Glutamatergic neuron (in vitro differentiated cells): ENCODE data around the gene RASIP1. TPM values are rescaled to one million over a fixed set of nuclear protein-coding genes. Genes with fewer than 3 reads are reported as not detected.

Experiments used
- DNase-seq: peaks from one replicate; pipeline ENCODE4 v3.0.0; 2022
- H3K27ac Mint-ChIP-seq: one replicate; pipeline ENCODE4 v1.8.0; 2020; ENCODE audit warnings: mild to moderate bottlenecking, mixed read lengths, inconsistent platforms; ENCODE audit not compliant: unreplicated experiment
- H3K27me3 Mint-ChIP-seq: one replicate; pipeline ENCODE4 v1.8.0; 2020; ENCODE audit warnings: mild to moderate bottlenecking, moderate library complexity, mixed read lengths, inconsistent platforms; ENCODE audit not compliant: unreplicated experiment
- H3K36me3 Mint-ChIP-seq: one replicate; pipeline ENCODE4 v1.8.0; 2020; ENCODE audit warnings: mild to moderate bottlenecking, mixed read lengths, inconsistent platforms; ENCODE audit not compliant: unreplicated experiment
- H3K4me1 Mint-ChIP-seq: one replicate; pipeline ENCODE4 v1.8.0; 2020; ENCODE audit warnings: mild to moderate bottlenecking, low read depth, mixed read lengths, inconsistent platforms; ENCODE audit not compliant: unreplicated experiment
- H3K4me3 Mint-ChIP-seq: one replicate; pipeline ENCODE4 v1.8.0; 2020; ENCODE audit warnings: mild to moderate bottlenecking, mixed read lengths, inconsistent platforms; ENCODE audit not compliant: unreplicated experiment
- H3K9me3 Mint-ChIP-seq: one replicate; pipeline ENCODE4 v1.8.0; 2020; ENCODE audit warnings: mild to moderate bottlenecking, moderate library complexity, mixed read lengths, inconsistent platforms; ENCODE audit not compliant: unreplicated experiment
- total RNA-seq: library from RNA; stranded (reverse); fragmentation: NEBNext Ultra II Directional; extraction: Animal tissue kit (Norgen Biotek cat#: 25700); gene quantifications from one replicate; pipeline ENCODE4 v1.2.1, GENCODE V29; 2021; ENCODE audit not compliant: unreplicated experiment
- TF ChIP-seq, protein P1 (sequence below): fragments of 200-600 bp; sonication (generic); IDR thresholded peaks from one replicate; pipeline ENCODE4 v1.5.0; 2021; ENCODE audit not compliant: partially characterized antibody, unreplicated experiment

Gene RASIP1
- total RNA-seq, 1 donor from 2014 or later = 6.2 TPM

DNA sequence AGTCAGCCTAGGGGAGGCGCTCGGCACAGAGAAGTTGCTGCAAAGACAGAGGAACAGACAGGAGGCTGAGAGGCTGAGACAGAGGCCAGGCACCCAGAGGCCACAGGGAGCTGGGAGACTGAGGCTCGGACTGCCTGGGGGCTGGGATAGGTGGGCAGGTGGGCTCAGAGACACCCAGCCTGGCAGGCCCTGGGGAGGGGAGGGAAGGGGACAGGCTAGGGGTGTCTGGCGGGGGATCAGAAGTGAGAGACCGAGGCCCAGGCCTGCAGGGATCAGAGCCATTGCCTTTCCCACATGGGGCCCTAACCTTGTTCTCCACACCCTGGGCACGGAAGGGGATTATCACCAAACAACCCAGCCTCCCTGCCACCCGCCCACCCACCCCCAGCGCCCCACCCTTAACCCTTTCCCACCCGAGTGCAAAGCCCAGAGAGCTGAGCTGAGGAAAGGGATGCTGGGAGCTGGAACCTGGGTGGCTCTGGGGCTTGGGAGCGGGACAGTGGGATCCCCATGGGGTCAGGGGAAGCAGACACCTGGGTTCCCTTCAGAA is 68.9 kb downstream of the RASIP1 start:
- no peak for DNase-seq
- TF ChIP-seq, protein P1, sequence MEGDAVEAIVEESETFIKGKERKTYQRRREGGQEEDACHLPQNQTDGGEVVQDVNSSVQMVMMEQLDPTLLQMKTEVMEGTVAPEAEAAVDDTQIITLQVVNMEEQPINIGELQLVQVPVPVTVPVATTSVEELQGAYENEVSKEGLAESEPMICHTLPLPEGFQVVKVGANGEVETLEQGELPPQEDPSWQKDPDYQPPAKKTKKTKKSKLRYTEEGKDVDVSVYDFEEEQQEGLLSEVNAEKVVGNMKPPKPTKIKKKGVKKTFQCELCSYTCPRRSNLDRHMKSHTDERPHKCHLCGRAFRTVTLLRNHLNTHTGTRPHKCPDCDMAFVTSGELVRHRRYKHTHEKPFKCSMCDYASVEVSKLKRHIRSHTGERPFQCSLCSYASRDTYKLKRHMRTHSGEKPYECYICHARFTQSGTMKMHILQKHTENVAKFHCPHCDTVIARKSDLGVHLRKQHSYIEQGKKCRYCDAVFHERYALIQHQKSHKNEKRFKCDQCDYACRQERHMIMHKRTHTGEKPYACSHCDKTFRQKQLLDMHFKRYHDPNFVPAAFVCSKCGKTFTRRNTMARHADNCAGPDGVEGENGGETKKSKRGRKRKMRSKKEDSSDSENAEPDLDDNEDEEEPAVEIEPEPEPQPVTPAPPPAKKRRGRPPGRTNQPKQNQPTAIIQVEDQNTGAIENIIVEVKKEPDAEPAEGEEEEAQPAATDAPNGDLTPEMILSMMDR = no peak
- Mint-ChIP-seq H3K27ac (no peak overlapping the region), H3K4me3 (no peak overlapping the region), H3K27me3 (peaks cover 3% of the 10 kb centered on the region), H3K36me3 (no peaks in the 10 kb centered on the region), H3K9me3 (peaks cover 7% of the 10 kb centered on the region), H3K4me1 (peaks cover 9% of the 10 kb centered on the region)

DNA sequence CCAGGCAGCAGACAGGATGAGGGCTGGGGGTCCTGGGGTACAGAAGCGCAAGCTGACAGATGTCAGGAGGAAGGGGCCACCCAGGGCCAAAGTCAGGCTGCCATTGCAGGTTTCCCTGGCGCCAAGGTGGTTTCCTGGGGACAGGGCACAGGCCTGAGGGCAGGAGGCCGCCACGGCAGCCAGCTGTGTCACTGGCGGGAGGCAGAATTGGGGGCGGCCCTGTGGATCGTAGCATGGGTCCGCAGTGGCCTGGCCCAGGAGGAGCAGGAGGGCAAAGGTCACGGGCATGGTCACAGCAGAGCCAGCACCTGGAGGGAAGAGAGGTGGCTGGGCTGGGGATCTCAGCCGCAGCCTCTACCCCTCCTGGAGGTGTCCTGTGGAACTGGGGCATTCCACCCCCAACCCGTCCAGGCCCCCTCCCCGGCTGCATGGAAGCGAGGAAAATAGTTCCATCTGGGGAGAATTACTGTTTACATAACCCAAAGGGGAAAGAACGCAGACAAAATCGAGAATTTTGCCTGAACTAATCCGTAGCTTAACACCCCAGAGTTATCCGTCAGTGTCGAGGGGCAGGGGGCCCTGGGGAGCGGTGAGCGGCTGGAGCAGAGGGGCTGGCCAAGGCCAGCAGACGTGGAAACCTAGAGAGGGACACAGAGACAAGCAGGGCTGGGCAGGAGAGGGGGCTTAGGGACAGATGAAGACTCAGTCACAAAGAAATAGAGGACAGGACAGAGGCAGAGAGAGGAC is 69.5 kb downstream of the RASIP1 start:
- DNase-seq = no peak
- TF ChIP-seq, protein P1 = no peak
- Mint-ChIP-seq H3K27ac (no peak overlapping the region), H3K27me3 (peaks cover 3% of the 10 kb centered on the region), H3K36me3 (no peaks in the 10 kb centered on the region), H3K4me1 (peaks cover 9% of the 10 kb centered on the region), H3K4me3 (no peak overlapping the region), H3K9me3 (peaks cover 7% of the 10 kb centered on the region)

Other genes with a start within 250 kb of the RASIP1 start
- gene LMTK3, start 228.8 kb downstream of the RASIP1 start, total RNA-seq = 36.3 TPM
- gene SULT2B1, start 188.4 kb downstream of the RASIP1 start, total RNA-seq = not detected
- gene SPACA4, start 133.9 kb downstream of the RASIP1 start, total RNA-seq = not detected
- gene FAM83E, start 125.5 kb downstream of the RASIP1 start, total RNA-seq = 1.5 TPM
- gene RPL18, start 121.4 kb downstream of the RASIP1 start, total RNA-seq = 1,011 TPM
- gene SPHK2, start 121.1 kb downstream of the RASIP1 start, total RNA-seq = 146 TPM
- gene DBP, start 103.2 kb downstream of the RASIP1 start, total RNA-seq = 2.9 TPM
- gene CA11, start 94.4 kb downstream of the RASIP1 start, total RNA-seq = 7.8 TPM
- gene NTN5, start 67.6 kb downstream of the RASIP1 start, total RNA-seq = 1.8 TPM
- 0.22 TPM for gene FUT2, start 44.6 kb downstream of the RASIP1 start, total RNA-seq
- 2.7 TPM for gene MAMSTR, start 20.9 kb downstream of the RASIP1 start, total RNA-seq
- gene IZUMO1, start 6.3 kb upstream of the RASIP1 start, total RNA-seq = not detected
- gene FUT1, start 12.0 kb upstream of the RASIP1 start, total RNA-seq = 4.4 TPM
- not detected for gene FGF21, start 14.9 kb upstream of the RASIP1 start, total RNA-seq
- 22.3 TPM for gene BCAT2, start 70.4 kb upstream of the RASIP1 start, total RNA-seq
- gene HSD17B14, start 95.9 kb upstream of the RASIP1 start, total RNA-seq = 1.0 TPM
- 9.4 TPM for gene PLEKHA4, start 128.0 kb upstream of the RASIP1 start, total RNA-seq
- gene PPP1R15A, start 131.8 kb upstream of the RASIP1 start, total RNA-seq = 106 TPM
- not detected for gene TULP2, start 158.1 kb upstream of the RASIP1 start, total RNA-seq
- gene NUCB1, start 159.7 kb upstream of the RASIP1 start, total RNA-seq = 115 TPM
- gene DHDH, start 193.1 kb upstream of the RASIP1 start, total RNA-seq = not detected
- 87.7 TPM for gene BAX, start 214.3 kb upstream of the RASIP1 start, total RNA-seq
- 875 TPM for gene FTL, start 224.7 kb upstream of the RASIP1 start, total RNA-seq